C4-2B (cell line): ENCODE measurements around the gene QTRT2.

Experiments used
- H3K27ac ChIP-seq: fragments of 450-650 bp; 2 replicates; pipeline ENCODE4 v1.5.1; 2017
- ZFX ChIP-seq: fragments of 450-650 bp; IDR thresholded peaks from 2 replicates; pipeline ENCODE4 v1.6.1; 2017
- TF ChIP-seq, protein P1 (sequence below): fragments of 450-650 bp; conservative IDR thresholded peaks from 2 replicates; pipeline ENCODE4 v1.5.1; 2017; ENCODE audit warnings: mild to moderate bottlenecking

The QTRT2 gene

DNA sequence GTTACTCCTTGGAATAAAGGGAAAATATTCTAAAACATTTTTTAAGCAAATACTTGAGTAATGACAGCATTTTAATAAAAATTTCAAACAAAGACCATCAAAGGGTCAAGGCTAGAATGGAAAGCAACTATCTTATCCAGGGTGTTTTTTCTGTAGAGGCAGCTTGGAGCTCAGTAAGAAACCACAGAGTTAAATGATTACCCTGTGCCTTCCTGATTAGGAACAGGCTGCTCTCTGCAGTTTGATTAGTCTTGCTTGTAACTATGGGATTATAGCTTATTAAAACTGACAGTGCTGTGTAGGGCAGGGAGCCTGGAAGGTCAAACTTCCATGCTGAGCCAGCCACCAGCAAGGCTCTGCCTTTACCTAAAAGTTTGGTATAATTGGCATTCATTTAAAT, 33.1 kb downstream of the QTRT2 start:
- TF ChIP-seq ZFX: no peak
- TF ChIP-seq, protein P1, sequence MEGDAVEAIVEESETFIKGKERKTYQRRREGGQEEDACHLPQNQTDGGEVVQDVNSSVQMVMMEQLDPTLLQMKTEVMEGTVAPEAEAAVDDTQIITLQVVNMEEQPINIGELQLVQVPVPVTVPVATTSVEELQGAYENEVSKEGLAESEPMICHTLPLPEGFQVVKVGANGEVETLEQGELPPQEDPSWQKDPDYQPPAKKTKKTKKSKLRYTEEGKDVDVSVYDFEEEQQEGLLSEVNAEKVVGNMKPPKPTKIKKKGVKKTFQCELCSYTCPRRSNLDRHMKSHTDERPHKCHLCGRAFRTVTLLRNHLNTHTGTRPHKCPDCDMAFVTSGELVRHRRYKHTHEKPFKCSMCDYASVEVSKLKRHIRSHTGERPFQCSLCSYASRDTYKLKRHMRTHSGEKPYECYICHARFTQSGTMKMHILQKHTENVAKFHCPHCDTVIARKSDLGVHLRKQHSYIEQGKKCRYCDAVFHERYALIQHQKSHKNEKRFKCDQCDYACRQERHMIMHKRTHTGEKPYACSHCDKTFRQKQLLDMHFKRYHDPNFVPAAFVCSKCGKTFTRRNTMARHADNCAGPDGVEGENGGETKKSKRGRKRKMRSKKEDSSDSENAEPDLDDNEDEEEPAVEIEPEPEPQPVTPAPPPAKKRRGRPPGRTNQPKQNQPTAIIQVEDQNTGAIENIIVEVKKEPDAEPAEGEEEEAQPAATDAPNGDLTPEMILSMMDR: no peak
- H3K27ac ChIP-seq: no peak overlapping the region

DNA sequence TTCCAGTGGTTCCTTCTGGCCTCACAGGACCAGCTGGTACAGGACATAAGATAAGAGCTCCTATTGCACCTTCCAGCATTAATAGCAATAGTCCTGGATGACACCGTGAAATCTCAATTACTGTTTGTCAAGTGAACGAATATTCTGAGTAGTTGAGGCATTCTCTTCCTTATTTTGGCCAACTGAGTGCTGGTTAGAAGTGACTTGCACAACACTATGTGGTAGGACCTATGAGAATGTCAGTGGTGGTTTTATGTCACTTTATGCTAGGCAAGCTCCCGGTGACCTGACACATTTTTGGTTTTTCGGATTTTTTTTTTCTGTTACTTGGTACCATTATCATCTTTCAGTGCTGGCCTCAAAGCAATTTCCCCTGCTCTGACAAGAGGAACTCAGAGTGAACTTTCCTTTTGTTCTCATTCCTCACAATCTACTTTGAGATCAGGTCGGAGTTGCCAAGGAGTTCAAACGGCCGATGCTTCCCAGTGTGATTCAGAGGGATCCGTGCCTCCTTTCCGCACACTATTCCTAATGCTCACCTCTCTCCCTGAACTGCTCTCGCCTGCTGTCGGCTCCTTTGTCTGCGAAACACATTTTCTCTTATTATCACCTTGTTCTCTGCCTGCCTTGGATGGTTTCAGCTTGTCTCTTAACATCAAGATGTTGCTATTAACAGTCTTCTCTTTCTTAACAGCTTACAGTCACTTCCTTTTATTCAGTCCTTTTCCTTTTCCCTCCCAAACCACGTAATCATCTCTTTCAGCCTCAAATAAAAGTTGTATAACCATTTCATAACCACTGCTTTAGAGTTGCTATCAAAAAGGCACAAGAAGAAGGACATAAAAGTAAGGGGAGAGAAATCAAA, 35.8 kb downstream of the QTRT2 start:
- H3K27ac ChIP-seq: no peak overlapping the region
- no peak for TF ChIP-seq ZFX
- TF ChIP-seq, protein P1: no peak

DNA sequence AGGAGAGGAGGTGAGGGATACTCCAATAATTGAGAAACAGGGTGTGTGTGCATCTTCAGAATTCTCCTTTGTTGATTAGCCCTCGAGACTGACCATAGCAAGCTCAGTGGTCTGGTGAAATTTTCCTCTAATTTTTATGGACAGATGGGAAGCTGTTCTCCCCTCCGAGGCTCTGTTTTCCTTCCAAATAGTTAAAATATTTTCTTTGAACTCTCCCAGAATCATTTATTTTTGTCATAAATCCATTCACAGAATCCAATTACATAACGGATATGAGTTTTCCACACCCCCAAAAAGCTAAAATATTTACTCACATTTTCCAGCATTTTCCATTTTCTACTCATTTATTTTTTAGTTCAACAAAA, 36.5 kb downstream of the QTRT2 start:
- no peak overlapping the region for H3K27ac ChIP-seq
- TF ChIP-seq ZFX: no peak
- TF ChIP-seq, protein P1: no peak

DNA sequence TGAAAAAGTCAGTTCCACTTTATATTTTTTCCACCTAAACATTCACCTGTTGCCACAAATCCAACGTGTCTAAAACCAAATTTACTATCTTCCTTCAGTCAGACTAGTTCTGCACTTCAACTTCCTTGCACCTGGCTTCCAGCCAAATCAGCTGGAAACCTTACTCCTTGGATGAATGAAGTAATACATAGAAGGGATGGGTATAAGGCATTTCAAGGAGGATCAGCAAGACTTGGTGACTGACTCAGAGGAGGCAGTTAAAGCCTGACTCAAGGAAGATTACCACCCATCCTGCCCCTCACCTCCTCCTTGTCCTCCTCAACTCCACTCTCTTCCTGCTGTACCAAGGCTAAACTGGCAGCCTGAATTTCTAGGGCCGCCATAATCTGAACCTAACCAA, 37.1 kb downstream of the QTRT2 start:
- no peak for TF ChIP-seq ZFX
- TF ChIP-seq, protein P1: no peak
- no peak overlapping the region for H3K27ac ChIP-seq

DNA sequence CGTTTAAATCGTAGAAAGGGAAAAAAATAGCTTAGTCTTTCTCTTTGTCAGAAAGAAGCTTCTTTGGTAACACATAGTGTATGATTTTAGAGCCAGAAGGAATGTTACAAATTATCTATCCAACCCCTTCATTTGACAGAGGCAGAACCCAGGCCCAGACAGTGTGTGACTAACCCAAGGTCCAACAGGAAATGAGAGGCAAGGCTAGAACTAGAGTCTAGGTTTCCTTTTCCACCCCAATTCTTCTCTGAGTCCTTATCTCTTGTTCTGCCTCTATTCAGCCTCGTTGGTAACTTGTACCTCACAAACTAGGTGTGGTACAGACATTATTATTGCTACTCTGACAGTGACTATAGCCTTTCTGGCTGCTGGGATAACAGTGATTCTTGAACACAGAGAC, 39.3 kb downstream of the QTRT2 start:
- no peak overlapping the region for H3K27ac ChIP-seq
- no peak for TF ChIP-seq ZFX
- TF ChIP-seq, protein P1: no peak

DNA sequence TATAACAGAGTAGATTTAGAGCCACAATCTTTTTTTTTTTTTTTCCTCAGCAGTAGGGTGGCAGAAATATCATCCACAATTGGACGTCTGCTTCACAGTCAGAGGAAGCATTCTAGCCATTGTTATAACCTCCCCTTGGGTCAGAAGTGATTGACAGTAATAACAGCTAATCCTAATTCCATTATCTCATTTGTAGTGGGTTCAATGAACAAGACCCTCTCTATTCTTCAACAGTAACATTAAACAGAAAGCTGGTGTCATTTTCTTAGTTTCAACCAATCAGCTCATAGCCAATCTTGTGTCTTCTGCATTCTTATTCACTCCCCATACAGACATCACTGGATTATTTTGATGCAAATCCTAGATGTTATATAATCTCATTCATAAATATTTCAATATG, 44.6 kb downstream of the QTRT2 start:
- TF ChIP-seq, protein P1: no peak
- TF ChIP-seq ZFX: no peak
- H3K27ac ChIP-seq: no peak overlapping the region

DNA sequence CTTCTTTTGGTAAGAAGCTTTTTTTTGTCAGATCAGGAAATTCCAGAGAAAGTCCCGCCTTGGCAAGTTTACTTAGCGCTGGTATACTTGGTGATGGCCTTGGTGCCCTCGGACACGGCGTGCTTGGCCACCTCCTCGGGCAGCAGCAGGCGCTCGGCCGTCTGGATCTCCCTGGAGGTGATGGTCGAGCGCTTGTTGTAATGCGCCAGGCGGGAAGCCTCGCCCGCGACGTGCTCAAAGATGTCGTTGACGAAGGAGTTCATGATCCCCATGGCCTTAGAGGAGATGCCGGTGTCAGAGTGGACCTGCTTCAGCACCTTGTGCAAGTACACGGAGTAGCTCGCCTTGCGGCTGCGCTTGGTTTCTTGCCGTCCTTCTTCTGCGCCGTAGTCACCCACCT, 46.6 kb downstream of the QTRT2 start:
- H3K27ac ChIP-seq: no peak overlapping the region
- TF ChIP-seq ZFX: no peak
- TF ChIP-seq, protein P1: no peak
